Dermis blood vessel endothelial cell (primary cell): ENCODE results near the gene B3GALT6. TPM values are rescaled to one million over a fixed set of nuclear protein-coding genes. Genes with fewer than 3 reads are reported as not detected.

ENCODE experiments used
- DNase-seq: peaks from one replicate; pipeline ENCODE4 v3.0.0; 2010
- total RNA-seq: library from RNA; depleted of rRNA; stranded (reverse); fragments of >200 nt; gene quantifications from 2 replicates; pipeline ENCODE4 v1.2.3, GENCODE V29; 2014

Gene B3GALT6
- total RNA-seq, 1 donor from 2014 or later: 46.6 TPM

- no peak for DNase-seq
These were observed 29.0 kb upstream of the B3GALT6 start for GRCh38 chr1:1202831-1203560.

- no peak for DNase-seq
These were observed 28.2 kb upstream of the B3GALT6 start for GRCh38 chr1:1203561-1204424.

GRCh38 chr1:1204425-1204920, 27.6 kb upstream of the B3GALT6 start:
- no peak for DNase-seq

- DNase-seq: no peak
These were observed 26.9 kb upstream of the B3GALT6 start for GRCh38 chr1:1204998-1205768.

GRCh38 chr1:1205769-1206375, 26.2 kb upstream of the B3GALT6 start:
- no peak for DNase-seq

GRCh38 chr1:1206376-1206965, 25.6 kb upstream of the B3GALT6 start, which contains the start of gene TNFRSF18:
TNFRSF18 (minus strand) TSS chr1:1206592; CDS start chr1:1206571, 21 bp downstream.
- no peak for DNase-seq

- DNase-seq: no peak
These were observed 25.0 kb upstream of the B3GALT6 start for GRCh38 chr1:1206966-1207531.

- DNase-seq: no peak
These were observed 24.5 kb upstream of the B3GALT6 start for GRCh38 chr1:1207571-1207892.

- no peak for DNase-seq
These were observed 23.2 kb upstream of the B3GALT6 start for GRCh38 chr1:1208713-1209433.

GRCh38 chr1:1210726-1211540, 21.1 kb upstream of the B3GALT6 start:
- no peak for DNase-seq

- no peak for DNase-seq
These were observed 20.2 kb upstream of the B3GALT6 start for GRCh38 chr1:1211541-1212441.

- peak; percentile 81 for DNase-seq
These were observed 19.2 kb upstream of the B3GALT6 start for GRCh38 chr1:1212780-1213344.

GRCh38 chr1:1213345-1214265, 18.4 kb upstream of the B3GALT6 start, which contains the start of gene TNFRSF4:
TNFRSF4 (minus strand) TSS chr1:1214153; CDS start chr1:1214127, 26 bp downstream.
- peak; percentile 23 for DNase-seq

GRCh38 chr1:1215080-1215676, 16.9 kb upstream of the B3GALT6 start:
- DNase-seq: peak; percentile 50

- no peak for DNase-seq
These were observed 16.0 kb upstream of the B3GALT6 start for GRCh38 chr1:1215881-1216605.
